ENCODE measurements around the gene SAMD4A. TPM values are rescaled to one million over a fixed set of nuclear protein-coding genes. Genes with fewer than 3 reads are reported as not detected.

SAMD4A gene
- total and polyA plus RNA-seq, 8 donors: 4.5 to 40.5 (median 8.0) TPM

- Histone ChIP-seq H3K9me3 (no peaks in the 10 kb centered on the region), H3K36me3 (no peaks in the 10 kb centered on the region), H3K4me3 (no peak overlapping the region), H3K4me1 (no peaks in the 10 kb centered on the region), H3K27ac (no peak overlapping the region), H3K27me3 (no peaks in the 10 kb centered on the region)
- intact Hi-C loops (cut with DNase I): no loop called here
- TF ChIP-seq, protein P1, sequence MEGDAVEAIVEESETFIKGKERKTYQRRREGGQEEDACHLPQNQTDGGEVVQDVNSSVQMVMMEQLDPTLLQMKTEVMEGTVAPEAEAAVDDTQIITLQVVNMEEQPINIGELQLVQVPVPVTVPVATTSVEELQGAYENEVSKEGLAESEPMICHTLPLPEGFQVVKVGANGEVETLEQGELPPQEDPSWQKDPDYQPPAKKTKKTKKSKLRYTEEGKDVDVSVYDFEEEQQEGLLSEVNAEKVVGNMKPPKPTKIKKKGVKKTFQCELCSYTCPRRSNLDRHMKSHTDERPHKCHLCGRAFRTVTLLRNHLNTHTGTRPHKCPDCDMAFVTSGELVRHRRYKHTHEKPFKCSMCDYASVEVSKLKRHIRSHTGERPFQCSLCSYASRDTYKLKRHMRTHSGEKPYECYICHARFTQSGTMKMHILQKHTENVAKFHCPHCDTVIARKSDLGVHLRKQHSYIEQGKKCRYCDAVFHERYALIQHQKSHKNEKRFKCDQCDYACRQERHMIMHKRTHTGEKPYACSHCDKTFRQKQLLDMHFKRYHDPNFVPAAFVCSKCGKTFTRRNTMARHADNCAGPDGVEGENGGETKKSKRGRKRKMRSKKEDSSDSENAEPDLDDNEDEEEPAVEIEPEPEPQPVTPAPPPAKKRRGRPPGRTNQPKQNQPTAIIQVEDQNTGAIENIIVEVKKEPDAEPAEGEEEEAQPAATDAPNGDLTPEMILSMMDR (IDR thresholded peaks at IDR 0.05): no peak
- ATAC-seq (no peak), DNase-seq (no peak)
Observed at GRCh38 chr14:54590481-54590880, 23.6 kb downstream of the SAMD4A start.

GRCh38 chr14:54591461-54591860 lies 24.5 kb downstream of the SAMD4A start:
- H3K27ac ChIP-seq: no peak overlapping the region
- DNase-seq (no peak), ATAC-seq (no peak)
- no peaks in the 10 kb centered on the region for H3K27me3 ChIP-seq
- no peaks in the 10 kb centered on the region for H3K9me3 ChIP-seq
- TF ChIP-seq, protein P1 (IDR thresholded peaks at IDR 0.05): no peak
- no peaks in the 10 kb centered on the region for H3K4me1 ChIP-seq
- intact Hi-C loops (cut with DNase I): no loop called here
- no peaks in the 10 kb centered on the region for H3K36me3 ChIP-seq
- H3K4me3 ChIP-seq: no peak overlapping the region

GRCh38 chr14:54591866-54592265 lies 24.9 kb downstream of the SAMD4A start:
- Histone ChIP-seq H3K36me3 (no peaks in the 10 kb centered on the region), H3K27ac (no peak overlapping the region), H3K4me3 (no peak overlapping the region), H3K9me3 (no peaks in the 10 kb centered on the region), H3K4me1 (no peaks in the 10 kb centered on the region), H3K27me3 (no peaks in the 10 kb centered on the region)
- no peak for ATAC-seq
- intact Hi-C loops (cut with DNase I): no loop called here
- DNase-seq: no peak
- TF ChIP-seq, protein P1 (IDR thresholded peaks at IDR 0.05): no peak

GRCh38 chr14:54593860-54594259 lies 26.9 kb downstream of the SAMD4A start:
- no peaks in the 10 kb centered on the region for H3K27me3 ChIP-seq
- DNase-seq: no peak
- TF ChIP-seq, protein P1 (IDR thresholded peaks at IDR 0.05): no peak
- H3K27ac ChIP-seq: no peak overlapping the region
- no peak for ATAC-seq
- peaks cover 0 to 7% of the 10 kb centered on the region in 2 donors for H3K4me1 ChIP-seq
- intact Hi-C loops (cut with DNase I): no loop called here
- H3K36me3 ChIP-seq: no peaks in the 10 kb centered on the region
- H3K4me3 ChIP-seq: no peak overlapping the region
- H3K9me3 ChIP-seq: no peaks in the 10 kb centered on the region

DNA sequence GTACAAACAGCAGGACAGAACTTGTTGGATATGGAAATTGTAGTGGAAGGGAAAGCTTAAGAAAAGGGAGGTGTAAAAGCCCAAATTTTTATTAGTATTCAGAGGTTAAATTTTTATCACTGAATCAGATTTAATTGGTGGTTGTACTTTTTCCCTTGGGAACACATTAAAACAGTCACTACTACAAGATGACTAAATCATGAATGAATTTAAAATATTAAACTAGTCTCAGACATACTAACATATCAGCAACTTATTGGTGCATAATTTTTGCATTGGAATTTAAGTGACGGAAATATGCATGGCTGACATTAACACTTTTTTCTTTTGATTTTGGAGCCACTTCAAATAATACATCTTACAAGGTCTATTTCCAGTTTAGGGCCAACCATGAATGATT lies 27.6 kb downstream of the SAMD4A start:
- ATAC-seq (no peak), DNase-seq (no peak)
- peaks cover 0 to 7% of the 10 kb centered on the region in 2 donors for H3K4me1 ChIP-seq
- no peaks in the 10 kb centered on the region for H3K9me3 ChIP-seq
- no peak overlapping the region for H3K27ac ChIP-seq
- TF ChIP-seq, protein P1 (IDR thresholded peaks at IDR 0.05): no peak
- H3K27me3 ChIP-seq: no peaks in the 10 kb centered on the region
- no peak overlapping the region for H3K4me3 ChIP-seq
- no peaks in the 10 kb centered on the region for H3K36me3 ChIP-seq
- intact Hi-C loops (cut with DNase I): no loop called here

Measured in left lung (tissue), 10 donors.